ENCODE measurements around the gene MBD1. TPM values are rescaled to one million over a fixed set of nuclear protein-coding genes. Genes with fewer than 3 reads are reported as not detected.
"Not testable (repeated sequence)": the region's sequence is repeated elsewhere in the genome, so short reads cannot be mapped to it uniquely, and the experiment has no call there.

The MBD1 gene
- total RNA-seq, 2 donors from 2014 or later: 77.1 to 79.6 TPM

DNA sequence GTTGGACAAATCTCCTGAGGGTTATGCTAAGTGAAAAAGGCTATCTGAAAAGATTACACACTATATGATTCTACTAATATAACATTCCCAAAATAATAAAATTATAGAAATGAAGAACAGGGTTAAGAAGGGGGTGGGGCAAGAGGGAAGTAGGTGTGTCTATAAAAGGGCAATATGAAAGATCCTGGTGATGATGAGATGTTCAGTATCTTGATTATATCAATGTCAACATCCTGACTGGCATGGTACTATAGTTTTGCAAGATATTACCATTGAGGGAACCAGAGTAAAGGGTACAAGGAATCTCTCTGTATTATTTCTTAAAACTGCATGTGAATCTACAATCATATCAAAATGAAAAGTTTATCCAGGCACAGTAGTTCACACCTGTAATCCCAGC is 31.7 kb downstream of the MBD1 start:
- H3K27ac ChIP-seq (ENCODE audit: low read depth, low read length): no peak overlapping the region
- TF ChIP-seq, protein P1, sequence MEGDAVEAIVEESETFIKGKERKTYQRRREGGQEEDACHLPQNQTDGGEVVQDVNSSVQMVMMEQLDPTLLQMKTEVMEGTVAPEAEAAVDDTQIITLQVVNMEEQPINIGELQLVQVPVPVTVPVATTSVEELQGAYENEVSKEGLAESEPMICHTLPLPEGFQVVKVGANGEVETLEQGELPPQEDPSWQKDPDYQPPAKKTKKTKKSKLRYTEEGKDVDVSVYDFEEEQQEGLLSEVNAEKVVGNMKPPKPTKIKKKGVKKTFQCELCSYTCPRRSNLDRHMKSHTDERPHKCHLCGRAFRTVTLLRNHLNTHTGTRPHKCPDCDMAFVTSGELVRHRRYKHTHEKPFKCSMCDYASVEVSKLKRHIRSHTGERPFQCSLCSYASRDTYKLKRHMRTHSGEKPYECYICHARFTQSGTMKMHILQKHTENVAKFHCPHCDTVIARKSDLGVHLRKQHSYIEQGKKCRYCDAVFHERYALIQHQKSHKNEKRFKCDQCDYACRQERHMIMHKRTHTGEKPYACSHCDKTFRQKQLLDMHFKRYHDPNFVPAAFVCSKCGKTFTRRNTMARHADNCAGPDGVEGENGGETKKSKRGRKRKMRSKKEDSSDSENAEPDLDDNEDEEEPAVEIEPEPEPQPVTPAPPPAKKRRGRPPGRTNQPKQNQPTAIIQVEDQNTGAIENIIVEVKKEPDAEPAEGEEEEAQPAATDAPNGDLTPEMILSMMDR (conservative IDR thresholded peaks at IDR 0.05): no peak
- H3K4me1 ChIP-seq (ENCODE audit: control insufficient read depth, insufficient read depth, low read length): no peaks in the 10 kb centered on the region
- Mint-ChIP-seq H3K27ac (no peak overlapping the region), H3K4me3 (no peak overlapping the region), H3K36me3 (ENCODE audit: low read depth) (no peaks in the 10 kb centered on the region), H3K9me3 (peaks cover 4% of the 10 kb centered on the region), H3K27me3 (ENCODE audit: insufficient read depth) (no peaks in the 10 kb centered on the region), H3K4me1 (no peaks in the 10 kb centered on the region)
- no peaks in the 10 kb centered on the region for H3K36me3 ChIP-seq (ENCODE audit: control insufficient read depth, insufficient read depth, low read length)
- H3K9me3 ChIP-seq (ENCODE audit: control insufficient read depth, low read length): no peaks in the 10 kb centered on the region
- H3K27me3 ChIP-seq (ENCODE audit: control insufficient read depth, insufficient read depth, low read length, poor library complexity, severe bottlenecking): no peaks in the 10 kb centered on the region
- H3K4me3 ChIP-seq (ENCODE audit: low read length): no peak overlapping the region
- DNase-seq: no peak
- H3K9ac ChIP-seq (ENCODE audit: extremely low read depth, low read length, poor library complexity, severe bottlenecking): no peak overlapping the region

DNA sequence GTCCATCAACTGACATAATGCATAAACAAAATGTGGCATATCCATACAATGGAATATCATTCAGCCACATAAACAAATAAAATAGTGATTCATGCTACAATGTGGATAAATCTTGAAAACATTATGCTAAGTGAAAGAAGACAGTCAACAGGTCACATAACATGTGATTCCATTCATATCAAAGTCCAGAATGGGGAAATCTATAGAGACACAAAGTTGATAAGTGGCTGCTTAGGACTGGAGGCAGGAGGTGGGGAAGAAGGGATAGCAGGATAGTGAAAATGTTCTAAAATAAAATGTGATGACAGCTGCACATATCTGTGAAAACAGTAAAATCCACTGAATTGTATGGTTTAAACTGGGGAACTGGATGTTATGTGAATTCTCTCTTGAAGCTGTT is 33.8 kb downstream of the MBD1 start:
- H3K36me3 ChIP-seq (ENCODE audit: control insufficient read depth, insufficient read depth, low read length): no peaks in the 10 kb centered on the region
- H3K9me3 ChIP-seq (ENCODE audit: control insufficient read depth, low read length): peaks cover 10% of the 10 kb centered on the region
- no peak overlapping the region for H3K9ac ChIP-seq (ENCODE audit: extremely low read depth, low read length, poor library complexity, severe bottlenecking)
- H3K4me1 Mint-ChIP-seq: no peaks in the 10 kb centered on the region
- peaks cover 20% of the 10 kb centered on the region for H3K9me3 Mint-ChIP-seq
- H3K27ac ChIP-seq (ENCODE audit: low read depth, low read length): no peak overlapping the region
- no peaks in the 10 kb centered on the region for H3K4me1 ChIP-seq (ENCODE audit: control insufficient read depth, insufficient read depth, low read length)
- H3K4me3 ChIP-seq (ENCODE audit: low read length): no peak overlapping the region
- peaks cover 2% of the 10 kb centered on the region for H3K27me3 Mint-ChIP-seq (ENCODE audit: insufficient read depth)
- H3K4me3 Mint-ChIP-seq: no peak overlapping the region
- H3K36me3 Mint-ChIP-seq (ENCODE audit: low read depth): peaks cover 7% of the 10 kb centered on the region
- DNase-seq: no peak
- H3K27me3 ChIP-seq (ENCODE audit: control insufficient read depth, insufficient read depth, low read length, poor library complexity, severe bottlenecking): no peaks in the 10 kb centered on the region
- TF ChIP-seq, protein P1 (conservative IDR thresholded peaks at IDR 0.05): no peak
- no peak overlapping the region for H3K27ac Mint-ChIP-seq

DNA sequence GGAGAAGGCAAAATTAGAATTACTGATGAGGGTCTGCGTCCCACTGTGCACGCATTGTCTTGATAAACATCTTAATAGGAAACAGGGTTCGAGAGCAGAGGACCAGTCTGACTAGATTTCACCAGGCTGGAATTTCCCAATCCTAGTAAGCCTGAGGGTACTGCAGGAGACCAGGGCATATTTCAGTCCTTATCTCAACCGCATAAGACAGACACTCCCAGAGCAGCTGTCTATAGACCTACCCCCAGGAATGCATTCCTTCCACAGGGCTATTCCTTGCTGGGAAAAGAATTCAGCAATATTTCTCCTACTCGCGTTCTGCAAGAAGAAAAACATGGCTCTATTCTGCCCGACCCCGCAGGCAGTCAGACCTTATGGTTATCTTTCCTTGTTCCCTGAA is 39.6 kb downstream of the MBD1 start:
- peaks cover 15% of the 10 kb centered on the region for H3K36me3 Mint-ChIP-seq (ENCODE audit: low read depth)
- not testable (repeated sequence) for H3K4me3 Mint-ChIP-seq; H3K36me3 ChIP-seq (ENCODE audit: control insufficient read depth, insufficient read depth, low read length); H3K9ac ChIP-seq (ENCODE audit: extremely low read depth, low read length, poor library complexity, severe bottlenecking); H3K27me3 Mint-ChIP-seq (ENCODE audit: insufficient read depth); H3K4me1 ChIP-seq (ENCODE audit: control insufficient read depth, insufficient read depth, low read length); DNase-seq; H3K27ac ChIP-seq (ENCODE audit: low read depth, low read length); H3K27ac Mint-ChIP-seq; H3K4me1 Mint-ChIP-seq; H3K27me3 ChIP-seq (ENCODE audit: control insufficient read depth, insufficient read depth, low read length, poor library complexity, severe bottlenecking)
- H3K9me3 Mint-ChIP-seq: peaks cover 52% of the 10 kb centered on the region
- peaks cover 42% of the 10 kb centered on the region for H3K9me3 ChIP-seq (ENCODE audit: control insufficient read depth, low read length)
- H3K4me3 ChIP-seq (ENCODE audit: low read length): peak overlapping the region; percentile 29
- 85 to 93% methylated on average over 7 to 8 of the region's 8 CpGs for WGBS, 2 experiments (ENCODE audit: insufficient coverage in 1 of 2, insufficient read length in 1 of 2)

DNA sequence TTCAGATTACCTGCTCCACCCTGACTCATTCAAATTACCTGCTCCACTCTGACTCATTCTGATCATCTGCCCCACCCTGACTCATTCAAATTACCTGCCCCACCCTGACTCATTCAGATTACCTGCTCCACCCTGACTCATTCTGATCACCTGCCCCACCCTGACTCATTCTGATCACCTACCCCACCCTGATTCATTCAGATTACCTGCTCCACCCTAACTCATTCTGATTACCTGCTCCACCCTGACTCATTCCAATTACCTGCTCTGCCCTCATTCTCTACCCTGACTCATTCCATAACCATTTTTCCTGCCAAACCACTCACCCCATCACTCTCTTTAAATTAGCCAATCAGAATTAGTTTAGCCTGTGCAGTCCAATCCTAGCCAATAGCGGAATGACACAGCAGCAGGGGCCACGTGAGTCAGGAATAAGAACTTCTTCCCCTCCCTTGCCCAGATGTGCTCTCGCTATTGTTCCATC is 41.2 kb downstream of the MBD1 start:
- TF ChIP-seq, protein P1 (conservative IDR thresholded peaks at IDR 0.05): no peak
- 82 to 89% methylated on average over 3 of the region's 3 CpGs for WGBS, 2 experiments (ENCODE audit: insufficient coverage in 1 of 2, insufficient read length in 1 of 2)
- H3K9me3 Mint-ChIP-seq: peaks cover 65% of the 10 kb centered on the region
- H3K27ac ChIP-seq (ENCODE audit: low read depth, low read length): no peak overlapping the region
- H3K27me3 ChIP-seq (ENCODE audit: control insufficient read depth, insufficient read depth, low read length, poor library complexity, severe bottlenecking): no peaks in the 10 kb centered on the region
- H3K4me1 ChIP-seq (ENCODE audit: control insufficient read depth, insufficient read depth, low read length): no peaks in the 10 kb centered on the region
- peaks cover 15% of the 10 kb centered on the region for H3K36me3 Mint-ChIP-seq (ENCODE audit: low read depth)
- H3K27ac Mint-ChIP-seq: no peak overlapping the region
- H3K4me3 ChIP-seq (ENCODE audit: low read length): peak overlapping the region; percentile 29
- peaks cover 12% of the 10 kb centered on the region for H3K27me3 Mint-ChIP-seq (ENCODE audit: insufficient read depth)
- H3K36me3 ChIP-seq (ENCODE audit: control insufficient read depth, insufficient read depth, low read length): no peaks in the 10 kb centered on the region
- H3K9me3 ChIP-seq (ENCODE audit: control insufficient read depth, low read length): peaks cover 57% of the 10 kb centered on the region
- H3K9ac ChIP-seq (ENCODE audit: extremely low read depth, low read length, poor library complexity, severe bottlenecking): no peak overlapping the region
- H3K4me1 Mint-ChIP-seq: no peaks in the 10 kb centered on the region
- no peak for DNase-seq
- H3K4me3 Mint-ChIP-seq: no peak overlapping the region

All from endodermal cell (in vitro differentiated cells).